H1 (cell line): ENCODE measurements around the gene CFAP157. TPM values are rescaled to one million over a fixed set of nuclear protein-coding genes. Genes with fewer than 3 reads are reported as not detected.

Experiments
- BACH1 ChIP-seq: IDR thresholded peaks from 2 replicates; pipeline ENCODE4 v1.6.1; 2012; ENCODE audit warnings: low read length, improper control_type of control experiment
- CHD1 ChIP-seq: IDR thresholded peaks from 2 replicates; pipeline ENCODE4 v1.6.1; 2012; ENCODE audit warnings: low read depth, low read length, improper control_type of control experiment
- CTBP2 ChIP-seq: IDR thresholded peaks from 2 replicates; pipeline ENCODE4 v1.7.0; 2011; ENCODE audit warnings: borderline replicate concordance, mild to moderate bottlenecking, moderate library complexity, mixed read lengths, low read length; ENCODE audit not compliant: insufficient read depth, insufficient read length
- EZH2 ChIP-seq: fragments of 200-600 bp; sonication (generic); IDR thresholded peaks from 2 replicates; pipeline ENCODE4 v1.7.1; 2012; ENCODE audit warnings: low read depth, mild to moderate bottlenecking, moderate library complexity, low read length, inconsistent platforms; ENCODE audit not compliant: severe bottlenecking
- JUND ChIP-seq: IDR thresholded peaks from 2 replicates; pipeline ENCODE4 v1.6.1; 2011; ENCODE audit warnings: mild to moderate bottlenecking, improper control_type of control experiment, low read length
- POLR2AphosphoS5 ChIP-seq: IDR thresholded peaks from 2 replicates; pipeline ENCODE4 v1.6.1; 2011; ENCODE audit warnings: low read depth, low read length
- TAF7 ChIP-seq: optimal IDR thresholded peaks from 2 replicates; pipeline ENCODE3; 2011; ENCODE audit warnings: low read depth, mild to moderate bottlenecking, inconsistent platforms, low read length, moderate library complexity, borderline replicate concordance
- polyA plus RNA-seq, 7 experiments: library from polyadenylated mRNA; depleted of rRNA in 3 of 7; stranded (reverse) in 5 of 7; unstranded in 2 of 7; fragments of >200 nt in 5 of 7; fragments of 200-250 nt in 2 of 7; gene quantifications; 1 replicate in 5 of 7; 2 replicates in 1 of 7; 4 replicates in 1 of 7; pipeline versions ENCODE4 v1.2.1 to v1.2.3, GENCODE V29; 2011 to 2013; ENCODE audit warnings: missing spikeins in 2 of 7, mixed read lengths in 2 of 7
- total RNA-seq: library from RNA; stranded (reverse); fragmentation: NEBNext Ultra II Directional; extraction: Animal tissue kit (Norgen Biotek cat#: 25700); gene quantifications from 2 replicates; pipeline ENCODE4 v1.2.1, GENCODE V29; 2021
- TF ChIP-seq, protein P1 (sequence below): IDR thresholded peaks from 2 replicates; pipeline ENCODE4 v1.6.1; 2012; ENCODE audit warnings: inconsistent platforms

Gene CFAP157
- total and polyA plus RNA-seq, 2 of the 8 experiments (the other 6 are each of a cell fraction or from before 2014, with no cell fraction given), result not detected

DNA sequence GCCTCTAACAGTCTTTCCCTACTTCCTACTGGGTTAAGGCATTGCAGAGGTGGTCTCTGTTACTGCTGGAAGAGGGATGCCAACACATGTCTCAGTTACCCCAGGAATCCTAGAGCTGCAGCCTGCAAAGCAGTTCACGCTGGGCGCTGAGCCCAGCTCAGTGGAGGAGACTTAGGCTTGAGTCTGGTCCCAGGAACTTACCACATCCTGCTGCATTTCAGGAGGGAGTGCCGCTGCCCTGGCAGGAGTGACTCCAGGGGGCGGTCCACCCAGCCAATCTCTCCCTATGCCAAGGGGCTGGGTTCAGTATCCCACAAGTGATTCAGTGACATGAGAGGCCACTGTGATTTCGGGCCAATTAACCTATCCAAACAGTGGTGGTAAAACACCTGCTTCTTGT, 16.7 kb downstream of the CFAP157 start (continued):
- TF ChIP-seq POLR2AphosphoS5 (no peak), CTBP2 (no peak), BACH1 (no peak), JUND (no peak), TAF7 (no peak), EZH2 (no peak), CHD1 (no peak)
- TF ChIP-seq, protein P1, sequence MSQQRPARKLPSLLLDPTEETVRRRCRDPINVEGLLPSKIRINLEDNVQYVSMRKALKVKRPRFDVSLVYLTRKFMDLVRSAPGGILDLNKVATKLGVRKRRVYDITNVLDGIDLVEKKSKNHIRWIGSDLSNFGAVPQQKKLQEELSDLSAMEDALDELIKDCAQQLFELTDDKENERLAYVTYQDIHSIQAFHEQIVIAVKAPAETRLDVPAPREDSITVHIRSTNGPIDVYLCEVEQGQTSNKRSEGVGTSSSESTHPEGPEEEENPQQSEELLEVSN, result no peak
- TF ChIP-seq, all 59 proteins: peak for 0
